Measurements from ENCODE around the gene GRID1.

DNA sequence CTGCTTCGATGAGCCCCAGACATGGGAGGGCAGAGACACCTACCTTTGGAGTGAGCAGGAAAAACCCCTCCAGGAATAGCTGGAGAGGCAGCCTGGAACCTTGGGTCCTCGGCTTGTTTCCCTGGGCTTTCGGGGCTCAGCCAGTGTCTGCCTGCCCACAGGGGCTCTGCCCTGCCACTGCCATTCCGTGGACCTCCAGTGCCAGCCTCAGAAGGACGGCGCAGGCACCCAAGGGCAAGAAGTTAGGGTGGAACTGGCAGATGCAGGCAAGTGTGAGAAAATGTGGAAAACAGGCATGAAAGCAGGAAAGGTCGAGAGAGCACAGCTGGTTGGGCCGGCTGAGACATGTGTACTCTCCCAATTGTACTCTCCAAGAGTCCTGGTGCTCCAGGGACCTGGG, 281.5 kb downstream of the GRID1 start:
- TF ChIP-seq, protein P1, sequence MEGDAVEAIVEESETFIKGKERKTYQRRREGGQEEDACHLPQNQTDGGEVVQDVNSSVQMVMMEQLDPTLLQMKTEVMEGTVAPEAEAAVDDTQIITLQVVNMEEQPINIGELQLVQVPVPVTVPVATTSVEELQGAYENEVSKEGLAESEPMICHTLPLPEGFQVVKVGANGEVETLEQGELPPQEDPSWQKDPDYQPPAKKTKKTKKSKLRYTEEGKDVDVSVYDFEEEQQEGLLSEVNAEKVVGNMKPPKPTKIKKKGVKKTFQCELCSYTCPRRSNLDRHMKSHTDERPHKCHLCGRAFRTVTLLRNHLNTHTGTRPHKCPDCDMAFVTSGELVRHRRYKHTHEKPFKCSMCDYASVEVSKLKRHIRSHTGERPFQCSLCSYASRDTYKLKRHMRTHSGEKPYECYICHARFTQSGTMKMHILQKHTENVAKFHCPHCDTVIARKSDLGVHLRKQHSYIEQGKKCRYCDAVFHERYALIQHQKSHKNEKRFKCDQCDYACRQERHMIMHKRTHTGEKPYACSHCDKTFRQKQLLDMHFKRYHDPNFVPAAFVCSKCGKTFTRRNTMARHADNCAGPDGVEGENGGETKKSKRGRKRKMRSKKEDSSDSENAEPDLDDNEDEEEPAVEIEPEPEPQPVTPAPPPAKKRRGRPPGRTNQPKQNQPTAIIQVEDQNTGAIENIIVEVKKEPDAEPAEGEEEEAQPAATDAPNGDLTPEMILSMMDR (conservative IDR thresholded peaks at IDR 0.05), result no peak
- TF ChIP-seq EZH2 (IDR thresholded peaks at IDR 0.05; ENCODE audit: low read depth), result no peak
